ENCODE data around the gene APBA2.

GRCh38 chr15:29062179-29062591, 176.4 kb downstream of the APBA2 start:
- TF ChIP-seq CTCF (IDR thresholded peaks at IDR 0.05; ENCODE audit: borderline replicate concordance, extremely low read depth, low read length, poor library complexity, severe bottlenecking) = no peak
- TF ChIP-seq EZH2 (IDR thresholded peaks at IDR 0.05; ENCODE audit: borderline replicate concordance, low read depth, low read length, severe bottlenecking) = no peak

All from DND-41 (cell line).